K562 (cell line): ENCODE data around the gene CD207. TPM values are rescaled to one million over a fixed set of nuclear protein-coding genes. Genes with fewer than 3 reads are reported as not detected.

ENCODE experiments used
- ATAC-seq: fragments of 200-7000 bp; cut with Tn5 transposase; 3 replicates; pipeline ENCODE4 v1.9.1; 2020; ENCODE audit warnings: moderate library complexity
- BruUV-seq: library from RNA; stranded (reverse); fragments of 400-500 nt; replicated peaks from 2 replicates; lab custom pipeline; 2021; lab: Mats Ljungman, UMichigan
- CTCF ChIA-PET: fragments of 300-600 bp; formaldehyde crosslinking; extraction: SDS; loops from one replicate; lab custom pipeline; 2021; ENCODE audit warnings: low intra/inter-chr PET ratio; lab: Yijun Ruan, JAX
- POLR2A ChIA-PET: fragments of 300-600, 350-650 bp; sonication (Branson Sonifier 250); formaldehyde crosslinking; extraction: SDS; loops from one replicate; lab custom pipeline; 2021; ENCODE audit warnings: antibody characterized with exemption, inconsistent platforms; lab: Yijun Ruan, JAX
- DNase-seq, 4 experiments: peaks; one replicate each; pipeline versions ENCODE4 v3.0.0 to v3.0.0-alpha.2; 2011 to 2018; ENCODE audit warnings: low spot score in 3 of 4, mixed read lengths in 3 of 4; ENCODE audit errors: extremely low read depth in 1 of 4
- FAIRE-seq: peaks from 2 replicates; lab custom pipeline; 2011; peaks lifted over from hg19 to GRCh38; lab: Jason Lieb, UNC
- H2AFZ ChIP-seq: 2 replicates; pipeline ENCODE4 v1.6.0; 2011; ENCODE audit warnings: low read depth, low read length, control low read depth, inconsistent platforms
- H3K27ac ChIP-seq: fragments of 200-600 bp; 3 replicates; pipeline ENCODE4 v1.8.0; 2011; ENCODE audit warnings: low read depth, mild to moderate bottlenecking, control low read depth, inconsistent platforms, low read length, moderate library complexity, mixed read lengths; ENCODE audit errors: extremely low read depth
- H3K27me3 ChIP-seq, 2 experiments: fragments of 300-600 bp in 1 of 2; 2 replicates in 1 of 2; 3 replicates in 1 of 2; pipeline versions ENCODE4 v1.6.0 to v1.8.0; 2011; ENCODE audit warnings: inconsistent platforms in 2 of 2, low read length in 2 of 2, mild to moderate bottlenecking in 1 of 2, mixed read lengths in 1 of 2, moderate library complexity in 1 of 2; ENCODE audit not compliant: control insufficient read depth in 2 of 2, insufficient read depth in 2 of 2
- H3K36me3 ChIP-seq: fragments of 300-600 bp; 3 replicates; pipeline ENCODE4 v1.8.0; 2011; ENCODE audit warnings: mild to moderate bottlenecking, low read length, inconsistent platforms; ENCODE audit not compliant: control insufficient read depth, insufficient read depth
- H3K4me1 ChIP-seq, 2 experiments: fragments of 200-600 bp in 1 of 2; replicated peaks in 1 of 2; 2 replicates in 1 of 2; 3 replicates in 1 of 2; pipeline versions ENCODE4 v1.5.1 to v1.8.0; 2011; ENCODE audit warnings: inconsistent platforms in 2 of 2, low read length in 2 of 2, mild to moderate bottlenecking in 1 of 2, mixed read lengths in 1 of 2, moderate library complexity in 1 of 2; ENCODE audit not compliant: control insufficient read depth in 2 of 2, insufficient read depth in 2 of 2
- H3K4me2 ChIP-seq: 2 replicates; pipeline ENCODE4 v1.6.1; 2011; ENCODE audit warnings: low read length, control low read depth, inconsistent platforms, mixed read lengths; ENCODE audit not compliant: insufficient read depth
- H3K4me3 ChIP-seq: fragments of 200-600 bp; sonication (generic), shearing (Covaris generic); 2 replicates; pipeline ENCODE4 v1.5.1; 2016; ENCODE audit warnings: control low read depth, inconsistent platforms
- H3K79me2 ChIP-seq: fragments of 200-600 bp; 3 replicates; pipeline ENCODE4 v1.8.0; 2011; ENCODE audit warnings: low read length, inconsistent platforms; ENCODE audit not compliant: control insufficient read depth, insufficient read depth
- H3K9ac ChIP-seq, 2 experiments: 2 replicates each; pipeline versions ENCODE4 v1.6.0 to v1.6.1; 2011; ENCODE audit warnings: low read depth in 2 of 2, low read length in 2 of 2, control low read depth in 1 of 2, inconsistent platforms in 1 of 2, mild to moderate bottlenecking in 1 of 2, mixed read lengths in 1 of 2; ENCODE audit not compliant: insufficient read depth in 1 of 2
- H3K9me1 ChIP-seq: one replicate; pipeline ENCODE4 v1.6.0; 2011; ENCODE audit warnings: inconsistent platforms, mild to moderate bottlenecking, low read length, moderate library complexity; ENCODE audit not compliant: control insufficient read depth, insufficient read depth
- H3K9me3 ChIP-seq: replicated peaks from 2 replicates; pipeline ENCODE4 v1.5.1; 2011; ENCODE audit warnings: low read depth, low read length, inconsistent platforms; ENCODE audit not compliant: control insufficient read depth, insufficient read depth
- H4K20me1 ChIP-seq: replicated peaks from 2 replicates; pipeline ENCODE4 v1.6.1; 2011; ENCODE audit warnings: low read length, inconsistent platforms, mixed read lengths; ENCODE audit not compliant: control insufficient read depth, insufficient read depth
- ATF4 ChIP-seq: fragments of 450-650 bp; formaldehyde crosslinking; IDR thresholded peaks from 2 replicates; pipeline ENCODE4 v1.4.0; 2022; ENCODE audit warnings: mild to moderate bottlenecking, moderate library complexity
- MXI1 ChIP-seq: IDR thresholded peaks from 2 replicates; pipeline ENCODE4 v1.6.1; 2011; ENCODE audit warnings: low read depth, mild to moderate bottlenecking, improper control_type of control experiment, low read length
- PHF21A ChIP-seq: fragments of 450-650 bp; IDR thresholded peaks from 2 replicates; pipeline ENCODE4 v1.6.1; 2017; ENCODE audit warnings: low read depth, borderline replicate concordance
- PTRF ChIP-seq: fragments of 450-650 bp; IDR thresholded peaks from 2 replicates; pipeline ENCODE4 v1.6.1; 2016; ENCODE audit warnings: mild to moderate bottlenecking, missing genetic modification characterization, missing compliant biosample characterization
- PTTG1 ChIP-seq: fragments of 450-650 bp; IDR thresholded peaks from 2 replicates; pipeline ENCODE4 v1.6.1; 2016; ENCODE audit warnings: low read depth, mild to moderate bottlenecking, missing genetic modification characterization, missing compliant biosample characterization
- RBM34 ChIP-seq: fragments of 200-400 bp; formaldehyde crosslinking; IDR thresholded peaks from 2 replicates; pipeline ENCODE4 v1.6.1; 2018; ENCODE audit warnings: low read length, borderline replicate concordance; ENCODE audit not compliant: insufficient read depth
- RFX5 ChIP-seq: IDR thresholded peaks from 2 replicates; pipeline ENCODE4 v1.6.1; 2011; ENCODE audit warnings: low read depth, mild to moderate bottlenecking, improper control_type of control experiment, low read length
- ZBTB8A ChIP-seq: fragments of 450-650 bp; IDR thresholded peaks from 2 replicates; pipeline ENCODE4 v1.6.1; 2018; ENCODE audit warnings: mild to moderate bottlenecking, moderate library complexity; ENCODE audit not compliant: partially characterized antibody
- WGBS: fragments of 100-300 bp; shearing (Covaris generic); methylation state at CpG from one replicate; pipeline ENCODE4 v1.1.6; 2016; ENCODE audit warnings: low coverage, mixed read lengths; ENCODE audit not compliant: insufficient coverage; ENCODE audit errors: missing lambda C conversion rate; 5-methylcytosine and 5-hydroxymethylcytosine counted together
- in situ Hi-C: fragments of 300-500 bp; cut with MboI; formaldehyde crosslinking; loops from 4 replicates; pipeline ENCODE4 v1.15.0; 2018; ENCODE audit warnings: inconsistent platforms, mixed read lengths
- intact Hi-C: fragments of 100-400 bp; cut with micrococcal nuclease; formaldehyde crosslinking; loops from 2 replicates; pipeline ENCODE4 v1.14.2; 2022
- polyA plus RNA-seq, 8 experiments: library from polyadenylated mRNA; depleted of rRNA in 4 of 8; stranded (reverse) in 5 of 8; unstranded in 3 of 8; fragments of >200 nt; fragmentation: Nextera tagmentation in 2 of 8; fragmentation: Illumina TruSeq in 1 of 8; extraction: Ambion mirVana in 2 of 8; extraction: Trizol in 1 of 8; gene quantifications; 2 replicates each; pipeline versions ENCODE4 v1.2.1 to v1.2.3, GENCODE V29; 2011 to 2014; ENCODE audit warnings: inconsistent platforms in 1 of 8, missing spikeins in 1 of 8
- total RNA-seq, 7 experiments: library from RNA; depleted of rRNA in 6 of 7; stranded (reverse); fragments of >200 nt in 6 of 7; fragmentation: Illumina TruSeq in 2 of 7; extraction: Trizol in 2 of 7; gene quantifications; 2 replicates each; pipeline versions ENCODE4 v1.2.1 to v1.2.3, GENCODE V29; 2011 to 2021; ENCODE audit warnings: low replicate concordance in 1 of 7

Gene CD207
- total and polyA plus RNA-seq, 9 of the 15 experiments (the other 6 are each of a cell fraction or from before 2014, with no cell fraction given), result not detected

GRCh38 chr2:70793450-70793849, 42.2 kb downstream of the CD207 start:
- in situ Hi-C loops, result loop anchor here (5.0 to 25.0 kb wide), 2 partner anchors 154 to 481 kb away; partner anchors contain the start of gene FAM136A
- H2AFZ ChIP-seq, result no peak overlapping the region
- POLR2A ChIA-PET, result interaction anchor here (0.5 to 0.7 kb wide), 3 partner anchors 108 to 134 kb away, joined by 3 to 4 read pairs (median 3); no protein-coding TSS in a partner anchor
- H3K4me3 ChIP-seq, result no peak overlapping the region
- peaks cover 3 to 6% of the 10 kb centered on the region in 2 experiments for H3K27me3 ChIP-seq
- H3K9me1 ChIP-seq, result no peaks in the 10 kb centered on the region
- no peak for ATAC-seq
- CTCF ChIA-PET, result no interaction called here
- H3K36me3 ChIP-seq, result no peaks in the 10 kb centered on the region
- no peaks in the 10 kb centered on the region for H3K79me2 ChIP-seq
- DNase-seq, result no peak
- no peak for TF ChIP-seq MXI1
- TF ChIP-seq PHF21A, result no peak
- TF ChIP-seq PTRF, result no peak
- no peak for TF ChIP-seq ZBTB8A
- no peak for TF ChIP-seq RFX5
- no peak for TF ChIP-seq PTTG1 (tag)
- no peak for TF ChIP-seq RBM34
- no peak for TF ChIP-seq ATF4
- no peaks in the 10 kb centered on the region for H4K20me1 ChIP-seq
- H3K9ac ChIP-seq, result no peak overlapping the region
- H3K4me2 ChIP-seq, result no peak overlapping the region
- H3K9me3 ChIP-seq, result no peaks in the 10 kb centered on the region
- intact Hi-C loops, result no loop called here
- no peak for FAIRE-seq
- BruUV-seq, result no TSS peak
- WGBS, result 3% methylated on average over 2 of the region's 2 CpGs
- no peak overlapping the region for H3K27ac ChIP-seq
- H3K4me1 ChIP-seq, result peaks cover 2 to 16% of the 10 kb centered on the region in 2 experiments; a peak in 3 of 5 replicates
